ENCODE measurements around the gene GPR27. TPM values are rescaled to one million over a fixed set of nuclear protein-coding genes. Genes with fewer than 3 reads are reported as not detected.

The GPR27 gene
- total RNA-seq, 2 donors from 2014 or later: 0.54 to 1.3 TPM

DNA sequence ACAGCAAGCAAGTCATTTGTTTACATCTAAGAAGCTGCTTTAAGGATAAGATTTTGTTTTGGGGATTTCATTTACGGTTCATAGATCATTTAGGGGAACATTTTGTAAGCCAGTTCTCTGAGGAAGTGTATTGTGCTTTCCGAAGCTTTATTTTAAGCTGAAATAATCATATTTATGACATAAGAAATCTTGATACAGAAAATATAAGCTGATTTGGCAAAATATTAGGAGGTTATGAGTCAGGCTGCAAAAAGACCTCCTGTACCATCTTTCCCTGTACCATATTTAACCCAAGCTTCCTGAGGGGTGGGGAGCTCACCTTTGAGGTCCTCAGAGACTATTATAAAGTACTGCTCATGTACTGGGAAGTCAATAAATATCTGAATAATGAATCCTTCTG, 20.3 kb upstream of the GPR27 start:
- Histone ChIP-seq H3K4me1 (ENCODE audit: control insufficient read depth in 1 of 2, low read depth in 2 of 2) (no peaks in the 10 kb centered on the region), H3K36me3 (no peaks in the 10 kb centered on the region), H3K4me3 (no peak overlapping the region), H3K27ac (no peak overlapping the region), H3K9me3 (no peaks in the 10 kb centered on the region), H3K27me3 (replicated peaks; ENCODE audit: insufficient read depth) (no peaks in the 10 kb centered on the region)
- DNase-seq (ENCODE audit: low spot score): no peak
- ATAC-seq (ENCODE audit: insufficient number of reproducible peaks, low FRiP score, low read depth): no peak
- TF ChIP-seq, protein P1, sequence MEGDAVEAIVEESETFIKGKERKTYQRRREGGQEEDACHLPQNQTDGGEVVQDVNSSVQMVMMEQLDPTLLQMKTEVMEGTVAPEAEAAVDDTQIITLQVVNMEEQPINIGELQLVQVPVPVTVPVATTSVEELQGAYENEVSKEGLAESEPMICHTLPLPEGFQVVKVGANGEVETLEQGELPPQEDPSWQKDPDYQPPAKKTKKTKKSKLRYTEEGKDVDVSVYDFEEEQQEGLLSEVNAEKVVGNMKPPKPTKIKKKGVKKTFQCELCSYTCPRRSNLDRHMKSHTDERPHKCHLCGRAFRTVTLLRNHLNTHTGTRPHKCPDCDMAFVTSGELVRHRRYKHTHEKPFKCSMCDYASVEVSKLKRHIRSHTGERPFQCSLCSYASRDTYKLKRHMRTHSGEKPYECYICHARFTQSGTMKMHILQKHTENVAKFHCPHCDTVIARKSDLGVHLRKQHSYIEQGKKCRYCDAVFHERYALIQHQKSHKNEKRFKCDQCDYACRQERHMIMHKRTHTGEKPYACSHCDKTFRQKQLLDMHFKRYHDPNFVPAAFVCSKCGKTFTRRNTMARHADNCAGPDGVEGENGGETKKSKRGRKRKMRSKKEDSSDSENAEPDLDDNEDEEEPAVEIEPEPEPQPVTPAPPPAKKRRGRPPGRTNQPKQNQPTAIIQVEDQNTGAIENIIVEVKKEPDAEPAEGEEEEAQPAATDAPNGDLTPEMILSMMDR (IDR thresholded peaks at IDR 0.05): no peak

DNA sequence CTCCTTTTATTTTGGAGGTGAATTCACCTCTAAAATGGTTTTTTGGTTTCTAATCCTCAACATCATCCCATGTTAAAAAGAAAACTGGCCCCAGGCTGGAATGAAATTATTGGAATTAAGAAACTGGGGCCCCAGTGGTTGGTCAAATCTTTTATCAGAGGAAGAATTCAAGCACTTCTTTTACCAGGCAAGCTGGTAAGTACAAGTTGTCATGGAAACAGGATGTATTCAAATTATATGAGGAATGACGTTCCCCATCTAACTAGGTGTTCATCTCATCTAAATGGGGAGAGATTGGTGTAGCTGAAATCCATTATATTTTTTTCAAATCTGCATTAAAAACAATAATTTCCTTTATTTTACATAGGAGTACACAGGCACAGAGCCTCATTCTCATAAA, 18.8 kb upstream of the GPR27 start:
- Histone ChIP-seq H3K27me3 (replicated peaks; ENCODE audit: insufficient read depth) (no peaks in the 10 kb centered on the region), H3K27ac (no peak overlapping the region), H3K4me3 (no peak overlapping the region), H3K4me1 (ENCODE audit: control insufficient read depth in 1 of 2, low read depth in 2 of 2) (no peaks in the 10 kb centered on the region), H3K9me3 (no peaks in the 10 kb centered on the region), H3K36me3 (no peaks in the 10 kb centered on the region)
- DNase-seq (ENCODE audit: low spot score) (no peak), ATAC-seq (ENCODE audit: insufficient number of reproducible peaks, low FRiP score, low read depth) (no peak)
- TF ChIP-seq, protein P1 (IDR thresholded peaks at IDR 0.05): no peak

DNA sequence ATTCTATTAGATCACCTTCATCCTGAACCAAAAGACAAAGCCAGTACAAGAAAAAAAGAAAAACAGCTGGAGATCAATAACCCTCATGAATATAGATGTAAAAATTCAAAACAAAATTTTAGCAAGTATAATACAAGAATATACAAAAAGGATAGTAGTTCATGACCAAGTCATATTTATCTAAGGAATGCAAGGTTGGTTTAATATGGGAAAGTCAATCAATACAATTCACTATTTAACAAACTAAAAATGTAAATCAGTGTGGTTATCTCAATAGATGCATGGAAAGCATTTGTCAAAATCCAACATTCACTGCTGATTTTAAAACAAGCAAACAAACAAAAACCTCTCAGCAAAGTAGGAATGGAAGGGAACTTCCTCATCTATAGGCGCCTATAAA, 11.0 kb upstream of the GPR27 start:
- TF ChIP-seq, protein P1 (IDR thresholded peaks at IDR 0.05): no peak
- DNase-seq (ENCODE audit: low spot score) (no peak), ATAC-seq (ENCODE audit: insufficient number of reproducible peaks, low FRiP score, low read depth) (no peak)
- H3K27me3 ChIP-seq (replicated peaks; ENCODE audit: insufficient read depth): no peaks in the 10 kb centered on the region
- peaks cover 14% of the 10 kb centered on the region for H3K9me3 ChIP-seq
- H3K27ac ChIP-seq: no peak overlapping the region
- no peaks in the 10 kb centered on the region for H3K36me3 ChIP-seq
- no peak overlapping the region for H3K4me3 ChIP-seq
- H3K4me1 ChIP-seq (ENCODE audit: control insufficient read depth in 1 of 2, low read depth in 2 of 2): no peaks in the 10 kb centered on the region

DNA sequence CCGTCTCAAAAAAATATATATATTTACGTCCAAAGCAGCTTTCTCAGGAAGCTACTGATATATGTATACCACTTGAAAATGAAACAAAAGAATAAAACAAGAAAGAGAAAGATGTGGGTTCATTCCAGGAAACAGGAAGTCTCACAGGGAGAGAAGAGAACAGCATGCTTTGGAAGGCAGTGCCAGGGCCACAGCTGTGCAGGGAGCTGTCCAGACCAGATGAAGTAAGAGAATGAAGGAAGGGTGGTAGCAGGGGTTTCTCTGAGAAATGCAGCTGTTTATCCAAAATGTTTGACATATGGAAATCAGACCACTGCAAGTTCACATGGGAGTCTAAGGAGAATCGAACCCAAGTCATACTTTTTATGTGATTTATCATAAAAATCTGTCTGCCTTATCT, 8.9 kb upstream of the GPR27 start:
- no peak for ATAC-seq (ENCODE audit: insufficient number of reproducible peaks, low FRiP score, low read depth)
- TF ChIP-seq, protein P1 (IDR thresholded peaks at IDR 0.05): no peak

DNA sequence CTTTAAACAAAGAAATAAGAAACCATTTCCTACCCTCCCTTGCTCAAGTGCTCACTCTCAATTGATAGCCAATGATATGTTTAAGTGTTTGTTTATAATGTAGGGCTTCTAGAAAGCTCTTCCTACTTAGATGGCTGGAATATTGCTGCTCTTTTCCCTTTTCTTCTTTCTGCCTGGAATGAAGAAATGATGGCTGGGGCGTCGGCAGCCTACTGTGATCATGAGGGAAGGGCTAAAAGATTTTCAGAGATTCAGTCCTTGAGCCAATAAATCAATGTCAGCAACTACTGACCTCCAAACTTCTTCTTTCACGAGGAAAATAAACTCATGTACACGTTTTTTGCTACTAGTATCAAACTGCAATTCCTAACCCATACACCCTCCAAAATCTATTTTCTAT, 2.1 kb upstream of the GPR27 start:
- TF ChIP-seq, protein P1 (IDR thresholded peaks at IDR 0.05): no peak
- H3K36me3 ChIP-seq: no peaks in the 10 kb centered on the region
- no peak for DNase-seq (ENCODE audit: low spot score)

More for the DNA sequence above, 8.9 kb upstream of the GPR27 start:
- Histone ChIP-seq H3K4me1 (ENCODE audit: control insufficient read depth in 1 of 2, low read depth in 2 of 2) (no peaks in the 10 kb centered on the region), H3K36me3 (no peaks in the 10 kb centered on the region), H3K27ac (no peak overlapping the region), H3K4me3 (no peak overlapping the region), H3K27me3 (replicated peaks; ENCODE audit: insufficient read depth) (no peaks in the 10 kb centered on the region), H3K9me3 (peaks cover 14% of the 10 kb centered on the region)
- no peak for DNase-seq (ENCODE audit: low spot score)

More for the DNA sequence above, 2.1 kb upstream of the GPR27 start:
- no peak for ATAC-seq (ENCODE audit: insufficient number of reproducible peaks, low FRiP score, low read depth)
- H3K27me3 ChIP-seq (replicated peaks; ENCODE audit: insufficient read depth): no peaks in the 10 kb centered on the region
- H3K4me1 ChIP-seq (ENCODE audit: control insufficient read depth in 1 of 2, low read depth in 2 of 2): no peaks in the 10 kb centered on the region
- no peak overlapping the region for H3K4me3 ChIP-seq
- no peaks in the 10 kb centered on the region for H3K9me3 ChIP-seq
- no peak overlapping the region for H3K27ac ChIP-seq

Measured in thoracic aorta (tissue), 2 donors.